ENCODE measurements around the gene RAX2. TPM values are rescaled to one million over a fixed set of nuclear protein-coding genes. Genes with fewer than 3 reads are reported as not detected.
A peak's percentile ranks its signal among the peaks of the same experiment; 100 is the strongest.

RAX2 gene
- total RNA-seq, 4 donors from 2014 or later, result not detected

DNA sequence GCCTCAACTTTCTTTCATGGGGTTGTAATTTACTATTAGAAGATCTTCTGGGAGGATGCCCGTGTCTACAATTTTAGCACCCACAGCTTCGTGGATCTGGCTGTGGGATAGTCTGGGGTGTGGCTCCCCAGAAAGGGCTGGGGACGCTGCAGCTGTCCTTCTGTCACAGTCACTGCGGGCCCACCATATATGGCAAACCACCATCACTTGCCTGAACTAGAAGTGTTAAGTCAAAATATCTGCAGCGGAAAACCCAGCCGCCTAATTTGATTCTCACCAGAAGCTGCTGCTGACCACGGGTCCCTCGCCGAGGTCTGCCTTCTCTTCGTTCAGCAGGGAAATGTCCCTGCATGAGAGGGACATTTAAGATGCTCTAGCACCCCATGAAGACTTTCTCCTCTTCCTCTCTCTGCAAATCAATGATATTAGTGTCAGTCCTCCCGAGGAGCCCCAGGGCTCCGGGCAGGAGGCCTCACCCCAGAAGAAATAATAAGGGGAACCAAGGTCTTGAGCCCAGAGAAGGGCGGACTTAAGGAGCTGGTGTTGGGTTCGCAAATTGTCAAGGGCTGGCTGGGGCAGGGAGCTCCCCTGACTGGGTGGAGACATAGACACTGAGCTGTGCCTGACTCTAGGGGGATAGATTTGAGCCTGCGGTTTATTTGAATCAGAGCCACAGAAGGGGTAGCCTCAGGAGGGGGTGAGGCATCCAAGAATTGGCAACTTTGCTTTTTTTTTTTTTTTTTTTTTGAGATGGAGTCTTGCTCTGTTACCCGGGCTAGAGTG lies 17.2 kb upstream of the RAX2 start:
- intact Hi-C loops (cut with DNase I), result no loop called here
- Histone ChIP-seq H3K4me1 (peaks cover 5 to 14% (median 9%) of the 10 kb centered on the region in 4 donors), H3K27ac (replicated peaks in 1 of 4) (no peak overlapping the region), H3K9me3 (no peaks in the 10 kb centered on the region), H3K4me3 (no peak overlapping the region), H3K27me3 (peaks cover 0 to 39% (median 10%) of the 10 kb centered on the region in 4 donors), H3K36me3 (no peaks in the 10 kb centered on the region)
- 42% methylated on average over 13 of the region's 16 CpGs for WGBS
- no peak for DNase-seq (ENCODE audit: extremely low spot score)
- TF ChIP-seq CTCF (IDR thresholded peaks at IDR 0.05), result no peak
- TF ChIP-seq POLR2AphosphoS5 (IDR thresholded peaks at IDR 0.05), result no peak
- TF ChIP-seq EP300 (IDR thresholded peaks at IDR 0.05), result no peak
- no peak for TF ChIP-seq POLR2A (IDR thresholded peaks at IDR 0.05; ENCODE audit: low read depth)

- no peaks in the 10 kb centered on the region for H3K36me3 ChIP-seq
- TF ChIP-seq POLR2A (IDR thresholded peaks at IDR 0.05; ENCODE audit: low read depth) (no peak), EP300 (IDR thresholded peaks at IDR 0.05) (no peak), POLR2AphosphoS5 (IDR thresholded peaks at IDR 0.05) (no peak), CTCF (IDR thresholded peaks at IDR 0.05) (no peak)
- H3K9me3 ChIP-seq, result peaks cover 8 to 20% (median 17%) of the 10 kb centered on the region in 4 donors
- no peak within 1 kb of the TSS for H3K27ac ChIP-seq (replicated peaks in 1 of 4)
- intact Hi-C loops (cut with DNase I), result no loop called here
- DNase-seq (ENCODE audit: extremely low spot score), result no peak
- 7% methylated on average over 29 of the region's 101 CpGs for WGBS
- peaks cover 5 to 14% (median 9%) of the 10 kb centered on the region in 4 donors for H3K4me1 ChIP-seq
- peaks cover 0 to 68% (median 14%) of the 10 kb centered on the region in 4 donors for H3K27me3 ChIP-seq
- H3K4me3 ChIP-seq, result peak within 1 kb of the TSS; percentile 20 to 44 (median 38)
These were observed 14.2 kb upstream of the RAX2 start, which contains the start of gene MATK for GRCh38 chr19:3785938-3786824. MATK (minus strand) TSS chr19:3786381; CDS start chr19:3785135, 1,246 bp downstream.

GRCh38 chr19:3785451-3785937 lies 13.5 kb upstream of the RAX2 start:
- TF ChIP-seq POLR2AphosphoS5 (IDR thresholded peaks at IDR 0.05), result no peak
- Histone ChIP-seq H3K4me1 (peaks cover 5 to 14% (median 9%) of the 10 kb centered on the region in 4 donors), H3K27me3 (peaks cover 0 to 65% (median 14%) of the 10 kb centered on the region in 4 donors), H3K9me3 (peaks cover 10 to 26% (median 23%) of the 10 kb centered on the region in 4 donors), H3K4me3 (peak overlapping the region; percentile 20 to 44 (median 38)), H3K27ac (replicated peaks in 1 of 4) (no peak overlapping the region), H3K36me3 (no peaks in the 10 kb centered on the region)
- no peak for DNase-seq (ENCODE audit: extremely low spot score)
- 0% methylated on average over 7 of the region's 47 CpGs for WGBS
- intact Hi-C loops (cut with DNase I), result no loop called here

DNA sequence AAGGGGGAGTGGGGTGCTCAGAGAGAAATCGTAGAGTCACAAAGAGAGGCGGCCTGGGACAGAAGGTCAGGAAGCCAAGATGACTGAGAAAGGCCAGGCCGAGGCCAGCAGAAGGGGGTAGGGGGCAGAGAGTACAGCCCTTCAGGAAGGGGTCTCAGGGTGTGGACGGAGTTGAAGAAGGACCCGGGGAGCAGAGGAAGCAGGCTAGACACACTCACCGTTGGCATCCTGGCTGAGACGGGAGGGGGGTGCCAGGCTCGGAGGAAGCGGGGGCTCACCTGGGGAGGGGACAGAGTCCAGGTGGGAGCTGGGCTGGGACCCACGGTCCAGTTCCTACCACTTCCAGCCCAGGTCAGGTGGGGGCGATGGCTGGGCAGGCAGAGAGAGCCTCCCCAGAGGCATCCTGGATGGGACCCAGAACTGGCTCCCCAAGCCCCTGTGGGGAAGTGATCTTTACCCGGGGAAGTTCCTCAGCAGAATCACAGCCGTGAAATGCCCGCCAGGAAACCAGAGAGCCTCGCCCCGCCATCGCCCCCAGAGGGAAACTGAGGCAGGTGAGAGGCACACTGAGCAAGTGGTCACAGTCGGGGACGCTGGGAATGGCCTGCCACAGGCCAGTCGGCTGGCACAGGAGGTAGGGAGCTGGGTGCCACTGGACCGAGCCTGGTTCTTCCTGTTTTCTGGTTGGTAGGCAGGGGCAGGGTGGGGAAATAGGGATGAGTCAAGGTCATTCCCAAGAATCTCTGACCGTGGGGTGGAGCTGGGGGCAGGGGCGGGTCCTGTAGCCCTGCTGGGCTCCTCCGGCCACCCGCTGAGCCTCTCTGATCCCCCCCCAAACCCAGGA lies 12.8 kb upstream of the RAX2 start:
- H3K36me3 ChIP-seq, result no peaks in the 10 kb centered on the region
- H3K27me3 ChIP-seq, result peaks cover 0 to 62% (median 14%) of the 10 kb centered on the region in 4 donors
- H3K9me3 ChIP-seq, result peaks cover 10 to 27% (median 23%) of the 10 kb centered on the region in 4 donors
- WGBS, result 24% methylated on average over 17 of the region's 25 CpGs
- H3K4me1 ChIP-seq, result peaks cover 5 to 14% (median 9%) of the 10 kb centered on the region in 4 donors
- H3K27ac ChIP-seq (replicated peaks in 1 of 4), result no peak overlapping the region
- H3K4me3 ChIP-seq, result peak overlapping the region in 3 of 4 donors; percentile 20 to 44 (median 38)
- DNase-seq (ENCODE audit: extremely low spot score), result no peak
- TF ChIP-seq CTCF (IDR thresholded peaks at IDR 0.05) (no peak), POLR2AphosphoS5 (IDR thresholded peaks at IDR 0.05) (no peak), POLR2A (IDR thresholded peaks at IDR 0.05; ENCODE audit: low read depth) (no peak), EP300 (IDR thresholded peaks at IDR 0.05) (no peak)
- intact Hi-C loops (cut with DNase I), result no loop called here
